GM12878 (cell line): ENCODE results near the gene FAM222B. TPM values are rescaled to one million over a fixed set of nuclear protein-coding genes. Genes with fewer than 3 reads are reported as not detected.

ENCODE experiments used
- ATAC-seq: fragments of 200-7000 bp; cut with Tn5 transposase; 3 replicates; pipeline ENCODE4 v1.9.1; 2020; ENCODE audit warnings: mild to moderate bottlenecking, moderate library complexity
- BruUV-seq: library from RNA; stranded (reverse); fragments of 400-500 nt; replicated peaks from 2 replicates; lab custom pipeline; 2021; lab: Mats Ljungman, UMichigan
- CTCF ChIA-PET: fragments of 300-600 bp; sonication (Branson Sonifier 250); formaldehyde crosslinking; extraction: SDS; loops from one replicate; lab custom pipeline; 2021; ENCODE audit warnings: inconsistent platforms; lab: Yijun Ruan, JAX
- POLR2A ChIA-PET: fragments of 350-600 bp; formaldehyde crosslinking; extraction: SDS; loops from one replicate; lab custom pipeline; 2021; ENCODE audit warnings: inconsistent platforms; lab: Charles Lee
- RAD21 ChIA-PET: fragments of 300-600 bp; sonication (Branson Sonifier 250); formaldehyde crosslinking; loops from one replicate; lab custom pipeline; 2023; ENCODE audit warnings: antibody characterized with exemption; ENCODE audit not compliant: unreplicated experiment; lab: Charles Lee
- SMC1A ChIA-PET: fragments of 300-600 bp; sonication (Branson Sonifier 250); formaldehyde crosslinking; loops from one replicate; lab custom pipeline; 2023; ENCODE audit not compliant: unreplicated experiment, uncharacterized antibody; lab: Charles Lee
- DNase-seq: peaks from one replicate; pipeline ENCODE4 v3.0.0-alpha.2; 2011; ENCODE audit warnings: low read depth, low spot score
- FAIRE-seq: peaks from 3 replicates; lab custom pipeline; 2011; peaks lifted over from hg19 to GRCh38; lab: Jason Lieb, UNC
- H2AFZ ChIP-seq: 2 replicates; pipeline ENCODE4 v1.6.0; 2011; ENCODE audit warnings: low read depth, low read length, control low read depth; ENCODE audit not compliant: control insufficient read depth
- H3K27ac ChIP-seq: 2 replicates; pipeline ENCODE4 v1.5.1; 2011; ENCODE audit warnings: control low read depth; ENCODE audit not compliant: control insufficient read depth, insufficient read depth
- H3K27me3 ChIP-seq, 2 experiments: replicated peaks in 1 of 2; 2 replicates each; pipeline versions ENCODE4 v1.6.0 to v1.6.1; 2011; ENCODE audit warnings: low read length in 1 of 2; ENCODE audit not compliant: control insufficient read depth in 2 of 2, insufficient read depth in 2 of 2
- H3K36me3 ChIP-seq, 2 experiments: 2 replicates each; pipeline ENCODE4 v1.5.1; 2011; ENCODE audit warnings: low read length in 1 of 2; ENCODE audit not compliant: control insufficient read depth in 2 of 2, insufficient read depth in 2 of 2
- H3K4me1 ChIP-seq: 2 replicates; pipeline ENCODE4 v1.6.1; 2011; ENCODE audit warnings: mild to moderate bottlenecking, low read length, moderate library complexity, mixed read lengths; ENCODE audit not compliant: control insufficient read depth, insufficient read depth
- H3K4me2 ChIP-seq: 2 replicates; pipeline ENCODE4 v1.6.0; 2011; ENCODE audit warnings: control low read depth; ENCODE audit not compliant: control insufficient read depth, insufficient read depth
- H3K4me3 ChIP-seq: fragments of 200-600 bp; sonication (generic); 2 replicates; pipeline ENCODE4 v1.5.1; 2016
- H3K79me2 ChIP-seq: 2 replicates; pipeline ENCODE4 v1.6.0; 2011; ENCODE audit warnings: low read length; ENCODE audit not compliant: control insufficient read depth, insufficient read depth
- H3K9ac ChIP-seq: 2 replicates; pipeline ENCODE4 v1.8.0; 2011; ENCODE audit warnings: low read length, control low read depth, mixed read lengths; ENCODE audit not compliant: control insufficient read depth, insufficient read depth
- H3K9me3 ChIP-seq: replicated peaks from 3 replicates; pipeline ENCODE4 v1.5.1; 2011; ENCODE audit warnings: mild to moderate bottlenecking, low read length; ENCODE audit not compliant: control insufficient read depth, insufficient read depth
- H4K20me1 ChIP-seq: 2 replicates; pipeline ENCODE4 v1.6.0; 2011; ENCODE audit not compliant: control insufficient read depth, insufficient read depth
- CHD4 ChIP-seq: fragments of 200-600 bp; sonication (generic); IDR thresholded peaks from 2 replicates; pipeline ENCODE4 v1.6.1; 2016; ENCODE audit warnings: mild to moderate bottlenecking
- GATAD2B ChIP-seq: fragments of 450-650 bp; conservative IDR thresholded peaks from 2 replicates; pipeline ENCODE4 v1.6.1; 2017; ENCODE audit warnings: low read depth, mild to moderate bottlenecking, moderate library complexity
- MYB ChIP-seq: fragments of 150-350 bp; IDR thresholded peaks from 2 replicates; pipeline ENCODE4 v1.6.1; 2014; ENCODE audit warnings: mild to moderate bottlenecking, low read depth, low read length, borderline replicate concordance
- SPI1 ChIP-seq: IDR thresholded peaks from 2 replicates; pipeline ENCODE4 v1.6.1; 2011; ENCODE audit warnings: low read depth, mild to moderate bottlenecking, low read length, moderate library complexity, borderline replicate concordance; ENCODE audit not compliant: insufficient read depth
- YY1 ChIP-seq: IDR thresholded peaks from 2 replicates; pipeline ENCODE4 v1.6.1; 2011; ENCODE audit warnings: low read depth, mild to moderate bottlenecking, low read length
- WGBS: methylation state at CpG from one replicate; pipeline ENCODE4 v1.1.6; 2016; ENCODE audit warnings: low lambda C conversion rate; ENCODE audit not compliant: insufficient replicate concordance, insufficient coverage; ENCODE audit errors: missing lambda C conversion rate; 5-methylcytosine and 5-hydroxymethylcytosine counted together
- in situ Hi-C: fragments of 300-500 bp; cut with MboI; formaldehyde crosslinking; loops from 9 replicates; pipeline ENCODE4 v1.14.3; 2018; ENCODE audit warnings: mixed read lengths
- intact Hi-C: fragments of 100-400 bp; cut with micrococcal nuclease; formaldehyde crosslinking; loops from one replicate; pipeline ENCODE4 v1.14.2; 2022; ENCODE audit not compliant: unreplicated experiment
- polyA plus RNA-seq, 11 experiments: library from polyadenylated mRNA; depleted of rRNA in 4 of 11; unstranded in 6 of 11; stranded (reverse) in 5 of 11; fragments of >200 nt; fragmentation: Nextera tagmentation in 4 of 11; fragmentation: Illumina TruSeq in 1 of 11; extraction: Ambion mirVana in 4 of 11; extraction: Trizol in 1 of 11; gene quantifications; 1 replicate in 1 of 11; 2 replicates in 10 of 11; pipeline versions ENCODE4 v1.2.1 to v1.2.3, GENCODE V29; 2011 to 2016; ENCODE audit warnings: inconsistent platforms in 2 of 11, missing spikeins in 2 of 11, low read depth in 1 of 11
- total RNA-seq, 4 experiments: library from RNA; depleted of rRNA in 3 of 4; stranded (reverse); fragments of >200 nt in 3 of 4; fragmentation: Illumina TruSeq in 1 of 4; extraction: Trizol in 1 of 4; gene quantifications; 2 replicates each; pipeline versions ENCODE4 v1.2.1 to v1.2.3, GENCODE V29; 2013 to 2021
- TF ChIP-seq, protein P1 (sequence below): fragments of 450-650 bp; formaldehyde crosslinking; IDR thresholded peaks from 2 replicates; pipeline ENCODE4 v1.5.0; 2022; ENCODE audit warnings: mild to moderate bottlenecking, missing genetic modification characterization
- TF ChIP-seq, protein P2 (sequence below): fragments of 450-650 bp; IDR thresholded peaks from 2 replicates; pipeline ENCODE4 v1.6.1; 2016; ENCODE audit warnings: mild to moderate bottlenecking
- TF ChIP-seq, protein P3 (sequence below): fragments of 450-650 bp; formaldehyde crosslinking; IDR thresholded peaks from 2 replicates; pipeline ENCODE4 v1.4.0; 2020; ENCODE audit warnings: mild to moderate bottlenecking, moderate library complexity

FAM222B gene
- total and polyA plus RNA-seq, 10 of the 15 experiments (the other 5 are each of a cell fraction or from before 2014, with no cell fraction given), result 2.8 to 18.3 (median 6.4) TPM

DNA sequence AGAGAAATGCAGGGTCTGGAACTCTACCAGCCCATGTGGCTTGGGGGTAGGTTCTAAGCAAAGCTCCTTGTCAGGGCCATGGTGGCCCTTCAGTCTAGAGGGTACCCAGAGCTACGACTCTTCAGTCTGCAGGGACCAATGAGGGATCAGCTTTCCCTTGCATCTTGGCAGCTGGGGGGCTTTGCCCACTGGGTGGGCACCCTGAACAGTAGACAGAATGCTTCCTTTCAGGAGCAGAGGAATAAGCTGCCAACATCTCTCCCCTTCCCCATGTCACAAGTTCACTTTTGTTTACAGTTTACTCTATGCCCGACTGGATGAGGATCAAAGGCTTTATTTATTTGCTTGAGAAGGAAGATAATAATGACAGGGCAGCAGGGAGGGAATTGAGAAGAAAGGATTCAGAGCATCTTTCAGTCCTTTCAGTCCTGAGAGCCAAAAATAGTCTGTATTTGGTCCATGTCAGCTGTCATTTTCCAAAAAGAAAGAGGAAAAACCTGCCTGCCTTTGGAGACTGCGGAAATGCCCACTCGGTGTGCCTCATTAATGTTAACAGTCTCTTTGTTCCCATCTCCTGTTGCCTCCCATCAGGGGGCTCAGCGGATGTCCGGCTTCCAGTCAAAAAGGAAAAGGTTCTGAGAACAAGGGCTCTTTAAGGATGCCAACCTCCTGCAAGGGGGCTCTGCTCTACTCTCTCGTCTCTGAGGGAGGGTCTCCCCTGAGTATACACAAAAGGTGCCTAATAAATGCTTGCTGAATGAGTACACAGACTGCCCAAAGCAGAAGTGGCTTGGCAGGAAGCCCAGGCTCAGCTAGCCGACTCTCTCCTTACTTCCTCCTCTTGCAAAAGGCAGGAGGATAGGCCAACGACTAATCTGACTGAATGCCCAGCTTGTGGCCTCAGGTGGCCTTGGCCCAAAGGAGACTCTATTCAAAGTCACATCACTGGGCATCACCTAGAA, 81.7 kb downstream of the FAM222B start:
- Histone ChIP-seq H3K9me3 (no peaks in the 10 kb centered on the region), H3K79me2 (no peaks in the 10 kb centered on the region), H2AFZ (no peak overlapping the region), H4K20me1 (no peaks in the 10 kb centered on the region; the same call in 1 of the 2 replicates), H3K4me2 (no peak overlapping the region), H3K9ac (no peak overlapping the region), H3K27ac (no peak overlapping the region), H3K36me3 (peaks cover 7 to 26% of the 10 kb centered on the region in 2 experiments), H3K4me1 (peaks cover 15% of the 10 kb centered on the region), H3K27me3 (no peaks in the 10 kb centered on the region), H3K4me3 (no peak overlapping the region)
- TF ChIP-seq, protein P1, sequence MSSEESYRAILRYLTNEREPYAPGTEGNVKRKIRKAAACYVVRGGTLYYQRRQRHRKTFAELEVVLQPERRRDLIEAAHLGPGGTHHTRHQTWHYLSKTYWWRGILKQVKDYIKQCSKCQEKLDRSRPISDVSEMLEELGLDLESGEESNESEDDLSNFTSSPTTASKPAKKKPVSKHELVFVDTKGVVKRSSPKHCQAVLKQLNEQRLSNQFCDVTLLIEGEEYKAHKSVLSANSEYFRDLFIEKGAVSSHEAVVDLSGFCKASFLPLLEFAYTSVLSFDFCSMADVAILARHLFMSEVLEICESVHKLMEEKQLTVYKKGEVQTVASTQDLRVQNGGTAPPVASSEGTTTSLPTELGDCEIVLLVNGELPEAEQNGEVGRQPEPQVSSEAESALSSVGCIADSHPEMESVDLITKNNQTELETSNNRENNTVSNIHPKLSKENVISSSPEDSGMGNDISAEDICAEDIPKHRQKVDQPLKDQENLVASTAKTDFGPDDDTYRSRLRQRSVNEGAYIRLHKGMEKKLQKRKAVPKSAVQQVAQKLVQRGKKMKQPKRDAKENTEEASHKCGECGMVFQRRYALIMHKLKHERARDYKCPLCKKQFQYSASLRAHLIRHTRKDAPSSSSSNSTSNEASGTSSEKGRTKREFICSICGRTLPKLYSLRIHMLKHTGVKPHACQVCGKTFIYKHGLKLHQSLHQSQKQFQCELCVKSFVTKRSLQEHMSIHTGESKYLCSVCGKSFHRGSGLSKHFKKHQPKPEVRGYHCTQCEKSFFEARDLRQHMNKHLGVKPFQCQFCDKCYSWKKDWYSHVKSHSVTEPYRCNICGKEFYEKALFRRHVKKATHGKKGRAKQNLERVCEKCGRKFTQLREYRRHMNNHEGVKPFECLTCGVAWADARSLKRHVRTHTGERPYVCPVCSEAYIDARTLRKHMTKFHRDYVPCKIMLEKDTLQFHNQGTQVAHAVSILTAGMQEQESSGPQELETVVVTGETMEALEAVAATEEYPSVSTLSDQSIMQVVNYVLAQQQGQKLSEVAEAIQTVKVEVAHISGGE (CRISPR knock-in tag), result no peak
- TF ChIP-seq CHD4 (no peak), MYB (no peak), GATAD2B (no peak), SPI1 (peak; percentile 13; the same call in 1 of the 2 replicates), YY1 (no peak)
- TF ChIP-seq, protein P2, sequence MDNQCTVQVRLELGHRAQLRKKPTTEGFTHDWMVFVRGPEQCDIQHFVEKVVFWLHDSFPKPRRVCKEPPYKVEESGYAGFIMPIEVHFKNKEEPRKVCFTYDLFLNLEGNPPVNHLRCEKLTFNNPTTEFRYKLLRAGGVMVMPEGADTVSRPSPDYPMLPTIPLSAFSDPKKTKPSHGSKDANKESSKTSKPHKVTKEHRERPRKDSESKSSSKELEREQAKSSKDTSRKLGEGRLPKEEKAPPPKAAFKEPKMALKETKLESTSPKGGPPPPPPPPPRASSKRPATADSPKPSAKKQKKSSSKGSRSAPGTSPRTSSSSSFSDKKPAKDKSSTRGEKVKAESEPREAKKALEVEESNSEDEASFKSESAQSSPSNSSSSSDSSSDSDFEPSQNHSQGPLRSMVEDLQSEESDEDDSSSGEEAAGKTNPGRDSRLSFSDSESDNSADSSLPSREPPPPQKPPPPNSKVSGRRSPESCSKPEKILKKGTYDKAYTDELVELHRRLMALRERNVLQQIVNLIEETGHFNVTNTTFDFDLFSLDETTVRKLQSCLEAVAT, result 0 out of 2 replicates have a peak, but pooled peaks have one; percentile 21
- TF ChIP-seq, protein P3, sequence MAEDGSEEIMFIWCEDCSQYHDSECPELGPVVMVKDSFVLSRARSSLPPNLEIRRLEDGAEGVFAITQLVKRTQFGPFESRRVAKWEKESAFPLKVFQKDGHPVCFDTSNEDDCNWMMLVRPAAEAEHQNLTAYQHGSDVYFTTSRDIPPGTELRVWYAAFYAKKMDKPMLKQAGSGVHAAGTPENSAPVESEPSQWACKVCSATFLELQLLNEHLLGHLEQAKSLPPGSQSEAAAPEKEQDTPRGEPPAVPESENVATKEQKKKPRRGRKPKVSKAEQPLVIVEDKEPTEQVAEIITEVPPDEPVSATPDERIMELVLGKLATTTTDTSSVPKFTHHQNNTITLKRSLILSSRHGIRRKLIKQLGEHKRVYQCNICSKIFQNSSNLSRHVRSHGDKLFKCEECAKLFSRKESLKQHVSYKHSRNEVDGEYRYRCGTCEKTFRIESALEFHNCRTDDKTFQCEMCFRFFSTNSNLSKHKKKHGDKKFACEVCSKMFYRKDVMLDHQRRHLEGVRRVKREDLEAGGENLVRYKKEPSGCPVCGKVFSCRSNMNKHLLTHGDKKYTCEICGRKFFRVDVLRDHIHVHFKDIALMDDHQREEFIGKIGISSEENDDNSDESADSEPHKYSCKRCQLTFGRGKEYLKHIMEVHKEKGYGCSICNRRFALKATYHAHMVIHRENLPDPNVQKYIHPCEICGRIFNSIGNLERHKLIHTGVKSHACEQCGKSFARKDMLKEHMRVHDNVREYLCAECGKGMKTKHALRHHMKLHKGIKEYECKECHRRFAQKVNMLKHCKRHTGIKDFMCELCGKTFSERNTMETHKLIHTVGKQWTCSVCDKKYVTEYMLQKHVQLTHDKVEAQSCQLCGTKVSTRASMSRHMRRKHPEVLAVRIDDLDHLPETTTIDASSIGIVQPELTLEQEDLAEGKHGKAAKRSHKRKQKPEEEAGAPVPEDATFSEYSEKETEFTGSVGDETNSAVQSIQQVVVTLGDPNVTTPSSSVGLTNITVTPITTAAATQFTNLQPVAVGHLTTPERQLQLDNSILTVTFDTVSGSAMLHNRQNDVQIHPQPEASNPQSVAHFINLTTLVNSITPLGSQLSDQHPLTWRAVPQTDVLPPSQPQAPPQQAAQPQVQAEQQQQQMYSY (CRISPR knock-in tag), result no peak
- 56% methylated on average over 9 of the region's 9 CpGs for WGBS
- in situ Hi-C loops (no loop called here), intact Hi-C loops (loop anchor here (5.0 kb wide), 2 partner anchors 46 to 81 kb away; partner anchors contain the start of gene FAM222B)
- ChIA-PET RAD21 (interaction anchor here (0.8 to 6.1 kb wide), 7 partner anchors 34 to 193 kb away, joined by 3 to 109 read pairs (median 4); partner anchors contain the start of genes FLOT2, NEK8 and TLCD1), POLR2A (interaction anchor here (0.6 to 2.0 kb wide), 6 partner anchors 22 to 191 kb away, joined by 3 to 5 read pairs (median 4); partner anchors contain the start of genes BLTP2 and PHF12), CTCF (interaction anchor here (0.9 to 7.3 kb wide), 9 partner anchors 9 to 192 kb away, joined by 3 to 175 read pairs (median 78); partner anchors contain the start of genes DHRS13, FLOT2, NEK8 and PHF12), SMC1A (interaction anchor here (1.2 to 4.9 kb wide), 4 partner anchors 33 to 193 kb away, joined by 4 to 60 read pairs (median 22); partner anchors contain the start of genes FAM222B, NEK8 and TLCD1)
- FAIRE-seq (no peak), ATAC-seq (no peak; the same call in 2 of the 3 replicates), DNase-seq (no peak)
- BruUV-seq, result no TSS peak
